Measurements from ENCODE around the gene ATP6V1G2.

DNA sequence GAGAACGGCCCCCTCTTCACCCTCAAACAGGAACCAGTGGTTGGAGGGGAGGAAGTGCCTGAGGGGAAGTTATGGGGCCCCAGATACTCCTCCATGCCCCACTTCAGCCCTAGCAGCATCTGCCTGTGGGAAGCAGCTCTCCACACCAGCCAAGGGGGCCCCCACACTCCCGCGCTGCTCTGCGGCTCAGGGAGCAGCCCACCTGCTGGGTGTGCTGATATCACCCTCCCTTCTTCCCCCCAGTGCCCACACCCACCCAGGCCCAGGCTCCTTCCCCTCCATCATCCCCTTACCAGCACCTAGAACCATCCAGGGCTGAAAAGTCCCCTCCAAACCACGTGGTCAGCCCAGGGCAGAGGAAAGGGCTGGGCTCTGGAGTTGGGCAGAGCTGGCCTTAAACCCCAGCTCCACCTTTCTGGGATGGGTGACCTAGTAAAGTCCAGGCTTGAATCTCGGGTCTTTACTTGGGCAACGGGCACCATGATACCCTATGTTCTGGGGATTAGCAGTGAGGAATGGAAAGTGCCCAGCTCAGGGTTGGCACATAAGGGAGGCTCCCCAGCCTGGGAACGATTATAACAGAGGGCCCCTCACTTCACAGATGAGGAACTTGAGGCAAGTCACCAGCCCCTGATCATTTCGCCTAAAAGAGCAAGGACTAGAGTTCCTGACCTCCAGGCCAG is 40.3 kb upstream of the ATP6V1G2 start:
- TF ChIP-seq, protein P1, sequence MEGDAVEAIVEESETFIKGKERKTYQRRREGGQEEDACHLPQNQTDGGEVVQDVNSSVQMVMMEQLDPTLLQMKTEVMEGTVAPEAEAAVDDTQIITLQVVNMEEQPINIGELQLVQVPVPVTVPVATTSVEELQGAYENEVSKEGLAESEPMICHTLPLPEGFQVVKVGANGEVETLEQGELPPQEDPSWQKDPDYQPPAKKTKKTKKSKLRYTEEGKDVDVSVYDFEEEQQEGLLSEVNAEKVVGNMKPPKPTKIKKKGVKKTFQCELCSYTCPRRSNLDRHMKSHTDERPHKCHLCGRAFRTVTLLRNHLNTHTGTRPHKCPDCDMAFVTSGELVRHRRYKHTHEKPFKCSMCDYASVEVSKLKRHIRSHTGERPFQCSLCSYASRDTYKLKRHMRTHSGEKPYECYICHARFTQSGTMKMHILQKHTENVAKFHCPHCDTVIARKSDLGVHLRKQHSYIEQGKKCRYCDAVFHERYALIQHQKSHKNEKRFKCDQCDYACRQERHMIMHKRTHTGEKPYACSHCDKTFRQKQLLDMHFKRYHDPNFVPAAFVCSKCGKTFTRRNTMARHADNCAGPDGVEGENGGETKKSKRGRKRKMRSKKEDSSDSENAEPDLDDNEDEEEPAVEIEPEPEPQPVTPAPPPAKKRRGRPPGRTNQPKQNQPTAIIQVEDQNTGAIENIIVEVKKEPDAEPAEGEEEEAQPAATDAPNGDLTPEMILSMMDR (IDR thresholded peaks at IDR 0.05): no peak
- TF ChIP-seq EP300 (IDR thresholded peaks at IDR 0.05) (no peak), POLR2A (IDR thresholded peaks at IDR 0.05; ENCODE audit: low read depth) (no peak), POLR2AphosphoS5 (IDR thresholded peaks at IDR 0.05) (no peak)

All from esophagus muscularis mucosa (tissue), 4 donors.